Activated CD4-positive, alpha-beta T cell treated with anti-CD3 and anti-CD28 coated beads, Interleukin-2, amount 50 U/mL, for 24 hours (primary cell): ENCODE results near the gene LRRC49.

Experiments
- DNase-seq, 2 donors: peaks; one replicate each; pipeline ENCODE4 v3.0.0-alpha.2; 2020; ENCODE audit warnings: low read depth in 1 of 2, low spot score in 1 of 2

LRRC49 gene

DNA sequence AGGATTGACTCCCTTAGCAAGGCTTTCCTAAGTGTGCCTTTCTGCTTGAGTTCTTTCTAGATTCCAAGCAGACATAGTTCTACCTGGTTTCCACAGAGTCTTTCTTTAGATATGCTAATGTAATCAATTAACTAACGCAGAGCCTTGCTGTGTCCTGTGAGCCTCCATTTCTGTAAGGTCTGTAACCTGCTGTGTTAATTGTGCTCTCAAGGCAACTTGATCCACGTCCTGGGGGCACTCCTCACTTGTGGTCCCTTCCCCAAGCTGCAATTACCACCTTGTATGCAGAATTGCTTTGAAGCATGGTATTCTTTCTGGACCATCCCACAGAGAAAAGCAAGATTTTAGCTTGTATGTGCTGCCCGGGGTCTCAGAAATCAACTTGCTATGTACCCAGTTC lies 193.2 kb downstream of the LRRC49 start:
- no peak for DNase-seq

DNA sequence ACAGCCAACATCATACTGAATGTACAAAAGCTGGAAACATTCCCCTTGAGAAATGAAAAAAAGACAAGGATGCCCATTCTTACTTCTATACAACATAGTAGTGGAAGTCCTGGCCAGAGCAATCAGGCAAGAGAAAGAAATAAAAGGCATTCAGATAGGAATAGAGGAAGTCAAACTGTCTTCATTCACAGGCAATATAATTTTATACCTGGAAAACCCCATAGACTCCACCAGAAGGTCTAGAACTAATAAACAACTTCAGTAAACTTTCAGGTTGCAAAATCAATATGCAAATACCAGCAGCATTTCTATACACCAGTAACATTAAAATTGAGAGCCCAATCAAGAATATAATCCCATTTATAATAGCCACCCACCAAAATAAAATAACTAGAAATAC lies 195.5 kb downstream of the LRRC49 start:
- DNase-seq, result no peak

DNA sequence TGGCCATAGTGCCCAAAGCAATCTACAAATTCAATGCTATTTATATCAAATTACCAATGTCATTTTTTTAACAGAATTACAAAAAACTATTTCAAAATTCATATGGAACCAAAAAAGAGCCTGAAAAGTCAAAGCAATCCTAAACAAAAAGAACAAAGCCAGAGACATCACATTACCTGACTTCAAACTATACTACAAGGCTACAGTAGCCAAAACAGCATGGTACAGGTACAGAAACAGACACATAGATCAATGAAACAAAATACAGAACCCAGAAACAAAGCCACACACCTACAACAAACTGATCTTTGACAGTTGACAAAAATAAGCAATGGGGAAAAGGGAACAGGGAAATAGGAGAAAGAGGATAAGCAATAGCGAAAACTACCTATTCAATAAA lies 196.1 kb downstream of the LRRC49 start:
- DNase-seq, result no peak

DNA sequence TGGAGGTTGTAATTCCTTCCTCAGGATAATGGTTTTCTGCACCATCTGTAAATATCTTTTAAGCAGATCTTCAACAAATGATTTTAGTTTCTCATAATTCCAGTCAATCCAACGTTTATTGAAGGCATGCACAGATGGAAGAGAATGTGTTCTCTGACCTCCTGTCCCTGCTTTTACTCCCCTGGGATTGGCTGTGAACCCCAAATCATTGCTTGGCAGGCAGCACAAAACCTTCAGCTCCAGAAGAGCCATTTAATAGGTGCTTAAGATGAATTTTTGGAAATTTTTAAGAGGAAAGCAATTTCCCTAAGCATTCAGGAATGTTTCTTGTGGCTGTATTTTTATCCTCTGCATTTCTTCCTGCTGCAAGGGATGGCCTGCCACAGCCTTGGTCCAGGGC lies 197.2 kb downstream of the LRRC49 start:
- DNase-seq, result no peak

DNA sequence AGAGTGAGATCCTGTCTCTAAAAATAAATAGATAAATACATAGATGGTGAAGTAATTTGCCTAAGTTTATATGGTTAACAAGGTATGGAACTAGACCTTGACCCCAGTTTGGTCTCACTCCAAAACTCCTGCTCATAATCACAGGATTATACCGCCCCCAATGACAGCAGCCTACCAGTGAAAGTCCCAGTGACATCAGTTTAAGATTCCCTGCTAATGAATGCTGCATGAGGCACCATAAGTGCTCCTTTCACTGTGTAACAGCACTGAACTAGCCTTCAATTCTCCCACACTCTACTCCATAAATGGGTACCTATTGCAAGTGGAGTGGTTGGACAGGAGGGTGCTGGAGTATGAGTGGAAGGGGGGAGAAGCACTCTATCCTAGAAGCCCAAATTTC lies 199.0 kb downstream of the LRRC49 start:
- no peak for DNase-seq

DNA sequence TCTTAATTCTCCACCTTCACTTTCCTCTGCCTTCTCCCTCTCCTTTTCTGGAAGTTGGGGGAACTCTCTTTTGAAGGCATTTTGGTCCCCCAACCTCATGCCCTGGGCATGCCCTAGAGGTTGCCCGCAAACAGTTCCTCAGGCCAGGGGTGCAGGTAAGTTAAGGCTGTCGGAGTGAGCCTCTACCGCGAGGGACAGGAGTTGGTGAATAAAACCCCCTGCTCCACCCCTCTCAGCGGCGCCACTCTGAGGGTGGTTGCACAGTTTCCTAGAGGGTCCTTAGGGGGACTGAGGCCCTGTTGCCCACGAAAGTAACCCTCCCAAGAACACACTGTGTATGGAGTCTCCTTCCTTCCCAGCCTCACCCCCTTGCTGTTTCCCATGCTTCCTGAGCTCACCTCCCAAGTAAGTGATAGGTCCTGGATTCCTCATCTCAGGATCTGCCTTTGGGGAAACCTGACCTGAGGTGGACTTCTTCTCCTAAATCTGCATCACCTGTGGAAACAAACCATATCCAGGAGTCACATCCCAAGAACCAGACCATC lies 199.5 kb downstream of the LRRC49 start:
- DNase-seq, result no peak

DNA sequence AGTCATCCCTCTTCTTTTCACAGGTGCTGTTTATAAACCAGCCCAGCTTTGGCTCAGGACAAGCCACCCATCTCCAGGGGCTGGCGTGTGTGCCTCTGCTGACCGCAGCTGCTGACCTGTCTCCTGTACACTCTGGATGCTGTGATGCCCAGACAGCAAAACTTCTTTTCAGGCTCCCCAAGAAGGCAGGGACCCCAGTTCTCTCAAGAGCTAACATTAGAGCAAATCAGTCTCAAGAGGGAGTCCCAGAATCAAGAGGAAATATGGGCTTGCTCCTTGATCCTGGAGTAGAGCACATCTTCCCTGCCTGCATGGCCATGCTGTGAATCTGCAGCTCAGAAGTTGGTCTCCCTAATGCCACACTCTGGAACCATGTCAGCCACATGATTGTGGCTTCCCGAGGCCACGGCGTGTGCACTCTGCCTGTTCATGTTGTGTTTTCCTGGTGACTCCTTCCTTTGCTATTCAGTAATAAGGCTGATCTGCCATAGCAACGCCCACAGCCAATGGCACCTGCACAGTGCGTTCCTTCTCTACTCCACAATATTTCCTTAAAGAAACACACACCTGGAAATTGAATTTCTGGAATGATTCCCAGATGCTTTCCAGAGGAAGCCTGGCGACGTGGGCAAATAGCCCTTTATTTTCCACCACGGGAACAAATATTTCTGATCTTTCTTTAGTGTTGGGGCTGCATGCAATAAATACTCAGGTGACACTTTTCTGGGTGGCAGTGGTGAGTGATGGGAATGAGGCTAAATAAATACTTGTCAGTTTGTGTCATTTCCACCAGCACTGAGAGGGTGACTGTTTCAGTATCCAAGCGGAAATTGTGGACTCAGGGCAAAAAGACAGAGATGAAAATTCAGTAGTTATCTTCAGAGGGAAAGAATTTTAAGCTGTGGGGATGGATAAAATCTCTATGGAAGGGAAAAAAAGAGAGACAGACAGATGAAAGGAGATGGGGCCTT lies 200.7 kb downstream of the LRRC49 start:
- no peak for DNase-seq

DNA sequence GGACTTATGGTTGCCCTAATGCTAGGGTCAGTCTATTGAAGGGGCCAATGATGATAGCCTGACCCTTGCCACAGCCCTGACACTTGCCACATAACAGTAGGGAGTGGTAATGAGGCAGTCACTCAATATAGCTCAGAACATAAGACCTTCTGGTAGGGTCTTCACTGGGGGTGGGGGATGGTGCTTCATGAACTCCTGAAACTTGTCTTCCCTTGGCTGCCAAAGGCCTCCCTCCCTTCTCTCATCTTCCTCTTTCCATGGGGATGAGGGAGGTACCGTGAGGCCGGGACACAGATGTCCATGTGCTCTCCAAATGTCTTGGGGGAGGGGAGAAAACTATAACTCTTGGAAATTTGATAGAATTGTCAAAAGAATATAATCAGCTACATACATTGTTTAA lies 201.5 kb downstream of the LRRC49 start:
- DNase-seq, result no peak

DNA sequence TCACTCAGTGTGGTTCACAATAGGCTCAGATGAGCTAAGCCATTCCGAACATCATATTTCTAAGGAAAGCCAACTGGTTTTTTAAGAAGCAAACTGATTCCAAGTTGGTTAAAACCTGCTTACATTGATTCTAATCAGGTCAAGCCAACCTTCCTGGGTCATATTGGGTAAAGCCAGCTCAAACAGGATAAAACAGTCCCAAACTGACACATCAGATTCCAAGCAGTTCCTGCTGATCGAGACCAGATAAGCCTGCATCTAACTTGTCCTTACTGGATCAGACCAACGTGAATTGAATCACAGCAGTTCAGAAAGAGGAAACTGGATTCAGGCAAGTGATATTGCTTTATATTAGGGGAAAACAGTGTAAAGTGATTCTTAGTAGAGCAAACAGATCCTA lies 204.1 kb downstream of the LRRC49 start:
- no peak for DNase-seq

DNA sequence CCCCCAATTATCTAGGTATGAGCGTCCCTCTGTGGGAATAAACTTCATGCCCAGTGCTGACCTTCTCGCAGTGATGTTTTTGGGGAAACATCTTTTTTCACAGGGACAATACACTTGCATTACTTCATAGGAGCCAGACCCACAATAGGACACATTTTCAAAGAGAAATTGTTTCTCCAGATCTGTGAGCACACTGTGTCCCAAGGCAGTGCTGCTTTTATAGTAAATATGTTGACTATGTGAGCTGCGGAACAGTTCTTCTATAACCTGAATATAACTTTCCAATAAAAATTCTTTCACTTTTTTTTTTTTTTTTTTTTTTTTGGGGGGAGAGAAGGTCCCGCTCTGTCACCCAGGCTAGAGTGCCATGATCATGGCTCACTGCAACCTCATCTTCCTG lies 205.3 kb downstream of the LRRC49 start:
- DNase-seq, result no peak

DNA sequence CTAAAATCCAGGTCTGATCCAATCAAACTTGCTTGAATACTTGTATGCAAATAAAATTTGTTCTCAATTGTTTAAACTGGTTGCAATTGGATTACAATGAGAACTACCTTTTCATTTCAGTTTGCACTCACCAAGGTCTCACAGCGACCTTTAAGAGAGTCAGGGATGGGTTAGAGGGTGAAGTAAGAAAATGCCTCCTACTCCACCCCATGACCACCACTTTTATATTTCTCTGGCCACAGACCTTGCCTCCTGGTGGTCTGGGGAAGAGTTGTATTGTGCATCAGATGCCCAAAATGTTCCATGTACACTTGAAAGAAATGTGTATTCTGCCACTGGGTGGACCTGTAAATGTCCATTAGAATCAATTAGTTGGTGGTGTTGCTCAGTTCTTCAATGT lies 206.3 kb downstream of the LRRC49 start:
- no peak for DNase-seq
